Ishikawa (cell line): ENCODE measurements around the gene VIPAS39.
A peak's percentile ranks its signal among the peaks of the same experiment; 100 is the strongest.

Source experiments
- CEBPB ChIP-seq: IDR thresholded peaks from 2 replicates; pipeline ENCODE4 v1.6.1; 2012
- CREB1 ChIP-seq: IDR thresholded peaks from 2 replicates; pipeline ENCODE4 v1.6.1; 2012; ENCODE audit warnings: low read depth
- EGR1 ChIP-seq: IDR thresholded peaks from 2 replicates; pipeline ENCODE4 v1.6.1; 2012
- EP300 ChIP-seq: IDR thresholded peaks from 2 replicates; pipeline ENCODE4 v1.6.1; 2012; ENCODE audit warnings: borderline replicate concordance
- FOXM1 ChIP-seq: IDR thresholded peaks from 2 replicates; pipeline ENCODE4 v1.6.1; 2012; ENCODE audit warnings: low read depth, borderline replicate concordance
- NFIC ChIP-seq: IDR thresholded peaks from 2 replicates; pipeline ENCODE4 v1.6.1; 2012
- RAD21 ChIP-seq: IDR thresholded peaks from 2 replicates; pipeline ENCODE4 v1.6.1; 2012; ENCODE audit warnings: low read depth
- TAF1 ChIP-seq: IDR thresholded peaks from 2 replicates; pipeline ENCODE4 v1.6.1; 2012; ENCODE audit warnings: low read depth, mild to moderate bottlenecking
- TEAD4 ChIP-seq: IDR thresholded peaks from 2 replicates; pipeline ENCODE4 v1.6.1; 2012
- YY1 ChIP-seq: IDR thresholded peaks from 2 replicates; pipeline ENCODE4 v1.6.1; 2012; ENCODE audit warnings: low read depth
- ZBTB7A ChIP-seq: IDR thresholded peaks from 2 replicates; pipeline ENCODE4 v1.6.1; 2012; ENCODE audit warnings: low read depth
- TF ChIP-seq, protein P1 (sequence below): IDR thresholded peaks from 2 replicates; pipeline ENCODE4 v1.6.1; 2012
- TF ChIP-seq, protein P2 (sequence below): IDR thresholded peaks from 2 replicates; pipeline ENCODE4 v1.6.1; 2012; ENCODE audit warnings: low read depth, mild to moderate bottlenecking

- TF ChIP-seq CEBPB (no peak), EP300 (no peak), NFIC (no peak), YY1 (no peak), FOXM1 (no peak), TEAD4 (no peak), RAD21 (peak; percentile 31; the same call in 1 of the 2 replicates), CREB1 (no peak), TAF1 (no peak), ZBTB7A (no peak), EGR1 (no peak)
- TF ChIP-seq, protein P1, sequence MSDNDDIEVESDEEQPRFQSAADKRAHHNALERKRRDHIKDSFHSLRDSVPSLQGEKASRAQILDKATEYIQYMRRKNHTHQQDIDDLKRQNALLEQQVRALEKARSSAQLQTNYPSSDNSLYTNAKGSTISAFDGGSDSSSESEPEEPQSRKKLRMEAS: no peak
- TF ChIP-seq, protein P2, sequence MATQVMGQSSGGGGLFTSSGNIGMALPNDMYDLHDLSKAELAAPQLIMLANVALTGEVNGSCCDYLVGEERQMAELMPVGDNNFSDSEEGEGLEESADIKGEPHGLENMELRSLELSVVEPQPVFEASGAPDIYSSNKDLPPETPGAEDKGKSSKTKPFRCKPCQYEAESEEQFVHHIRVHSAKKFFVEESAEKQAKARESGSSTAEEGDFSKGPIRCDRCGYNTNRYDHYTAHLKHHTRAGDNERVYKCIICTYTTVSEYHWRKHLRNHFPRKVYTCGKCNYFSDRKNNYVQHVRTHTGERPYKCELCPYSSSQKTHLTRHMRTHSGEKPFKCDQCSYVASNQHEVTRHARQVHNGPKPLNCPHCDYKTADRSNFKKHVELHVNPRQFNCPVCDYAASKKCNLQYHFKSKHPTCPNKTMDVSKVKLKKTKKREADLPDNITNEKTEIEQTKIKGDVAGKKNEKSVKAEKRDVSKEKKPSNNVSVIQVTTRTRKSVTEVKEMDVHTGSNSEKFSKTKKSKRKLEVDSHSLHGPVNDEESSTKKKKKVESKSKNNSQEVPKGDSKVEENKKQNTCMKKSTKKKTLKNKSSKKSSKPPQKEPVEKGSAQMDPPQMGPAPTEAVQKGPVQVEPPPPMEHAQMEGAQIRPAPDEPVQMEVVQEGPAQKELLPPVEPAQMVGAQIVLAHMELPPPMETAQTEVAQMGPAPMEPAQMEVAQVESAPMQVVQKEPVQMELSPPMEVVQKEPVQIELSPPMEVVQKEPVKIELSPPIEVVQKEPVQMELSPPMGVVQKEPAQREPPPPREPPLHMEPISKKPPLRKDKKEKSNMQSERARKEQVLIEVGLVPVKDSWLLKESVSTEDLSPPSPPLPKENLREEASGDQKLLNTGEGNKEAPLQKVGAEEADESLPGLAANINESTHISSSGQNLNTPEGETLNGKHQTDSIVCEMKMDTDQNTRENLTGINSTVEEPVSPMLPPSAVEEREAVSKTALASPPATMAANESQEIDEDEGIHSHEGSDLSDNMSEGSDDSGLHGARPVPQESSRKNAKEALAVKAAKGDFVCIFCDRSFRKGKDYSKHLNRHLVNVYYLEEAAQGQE: no peak
Measured at GRCh38 chr14:77409131-77409533, 48.3 kb downstream of the VIPAS39 start.
